GM10248 (cell line): ENCODE data around the gene RHOBTB3.

Source experiments
- CTCF ChIA-PET: fragments of 300-600 bp; sonication (Branson Sonifier 250); formaldehyde crosslinking; extraction: SDS; loops from one replicate; lab custom pipeline; 2021; ENCODE audit warnings: antibody characterized with exemption; lab: Yijun Ruan, JAX
- POLR2A ChIA-PET: fragments of 350-650 bp; sonication (Branson Sonifier 250); formaldehyde crosslinking; extraction: SDS; loops from one replicate; lab custom pipeline; 2020; ENCODE audit warnings: antibody characterized with exemption; lab: Yijun Ruan, JAX
- DNase-seq: peaks from one replicate; pipeline ENCODE4 v3.0.0; 2012; ENCODE audit errors: extremely low spot score
- CTCF ChIP-seq: IDR thresholded peaks from 2 replicates; pipeline ENCODE4 v1.5.1; 2012; ENCODE audit warnings: mild to moderate bottlenecking, low read depth; ENCODE audit errors: extremely low read depth, missing control alignments, control extremely low read depth

RHOBTB3 gene

GRCh38 chr5:95721582-95722295 is 9.4 kb upstream of the RHOBTB3 start:
- ChIA-PET POLR2A (no interaction called here), CTCF (interaction anchor here (0.9 to 1.6 kb wide), 5 partner anchors 9 to 60 kb away, joined by 3 to 7 read pairs (median 4); no protein-coding TSS in a partner anchor)
- no peak for TF ChIP-seq CTCF
- no peak for DNase-seq

DNA sequence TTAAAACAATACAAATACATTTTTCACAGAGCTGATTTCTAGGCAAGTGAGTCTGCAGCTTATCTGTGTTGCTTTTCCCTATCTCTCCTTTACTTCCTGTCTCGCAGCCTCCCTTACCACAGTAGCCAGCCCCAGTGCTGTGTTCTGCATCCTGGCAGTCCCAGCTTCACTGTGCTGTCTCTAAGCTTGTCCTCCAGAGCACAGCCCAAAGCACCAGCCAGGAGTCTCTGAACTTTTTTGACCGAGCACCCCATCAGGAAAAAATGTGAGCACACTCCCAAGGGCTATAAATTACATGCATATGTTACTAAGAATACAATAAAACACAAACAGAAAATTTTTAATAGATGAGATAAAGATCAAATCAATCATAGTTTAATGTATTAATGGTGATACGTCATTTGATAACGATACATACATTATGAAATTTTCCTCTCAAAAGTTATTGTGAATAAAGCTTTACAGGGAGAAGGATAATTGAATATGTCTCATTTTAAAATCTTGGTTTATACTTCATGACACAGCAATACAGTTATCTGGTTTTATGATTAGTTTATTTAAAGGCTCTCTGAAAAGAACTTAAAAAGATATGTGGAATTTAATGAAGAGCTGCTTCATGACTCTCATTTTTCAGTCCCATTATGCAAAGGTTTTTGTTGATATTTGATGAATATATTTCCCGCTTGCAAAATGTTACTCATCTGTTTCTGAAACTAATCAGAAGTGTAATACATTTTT is 7.3 kb upstream of the RHOBTB3 start:
- DNase-seq: no peak
- CTCF ChIA-PET: interaction anchor here (1.0 to 3.1 kb wide), 10 partner anchors 11 to 124 kb away, joined by 3 to 16 read pairs (median 4); partner anchors contain the start of gene RFESD
- no peak for TF ChIP-seq CTCF
- POLR2A ChIA-PET: no interaction called here

GRCh38 chr5:95725071-95725820 is 5.9 kb upstream of the RHOBTB3 start:
- DNase-seq: no peak
- POLR2A ChIA-PET: no interaction called here
- CTCF ChIA-PET: interaction anchor here (1.0 to 3.1 kb wide), 6 partner anchors 10 to 82 kb away, joined by 3 to 16 read pairs (median 4); no protein-coding TSS in a partner anchor
- no peak for TF ChIP-seq CTCF

- no peak for TF ChIP-seq CTCF
- peak; percentile 25 for DNase-seq
- ChIA-PET POLR2A (no interaction called here), CTCF (interaction anchor here (1.1 to 3.0 kb wide), 7 partner anchors 8 to 81 kb away, joined by 3 to 11 read pairs (median 4); no protein-coding TSS in a partner anchor)
These were observed 5.0 kb upstream of the RHOBTB3 start for GRCh38 chr5:95725937-95726810.

DNA sequence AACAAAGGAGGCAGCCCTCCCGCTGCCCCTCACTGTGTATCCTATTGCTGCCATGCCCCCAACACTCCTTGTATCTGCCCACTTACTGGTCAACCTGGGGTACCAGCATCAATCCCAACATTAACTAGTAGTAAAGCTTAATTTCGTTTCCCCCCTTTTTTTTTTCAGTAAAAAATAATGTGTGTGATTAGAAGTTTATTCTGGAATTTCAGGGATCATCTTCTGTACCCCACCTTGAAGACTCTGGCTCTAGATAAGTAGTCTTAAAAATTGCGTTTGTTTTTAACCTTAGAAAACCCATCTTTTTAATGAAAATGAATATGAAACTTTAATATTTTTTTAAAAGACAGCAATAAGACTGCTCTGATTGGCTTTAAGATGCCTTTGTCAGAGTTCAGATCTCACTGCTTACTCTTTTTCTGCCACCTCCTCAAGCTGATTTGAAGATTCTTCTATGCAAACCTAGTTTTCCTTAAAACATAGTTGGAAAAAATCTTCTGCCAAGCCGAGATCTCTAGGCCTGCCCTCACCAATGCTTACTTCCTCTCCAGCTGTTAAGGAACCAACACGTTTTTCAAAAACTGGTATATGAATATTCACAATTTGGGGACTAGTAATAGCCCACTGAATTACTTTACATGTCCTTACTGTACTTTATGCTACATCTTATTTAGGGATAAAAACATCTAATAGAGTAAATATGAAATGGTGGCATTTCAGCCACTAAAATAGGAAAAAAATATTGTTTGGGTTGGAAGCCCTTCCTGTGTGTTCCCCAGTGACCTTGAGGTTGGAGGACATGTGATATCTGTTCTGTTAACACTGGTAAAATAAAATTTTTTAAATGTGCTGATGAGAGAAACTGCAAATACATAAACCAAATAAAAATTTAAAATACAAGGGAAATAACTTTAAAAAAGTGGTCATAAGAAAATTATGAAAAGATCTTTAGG is 4.0 kb upstream of the RHOBTB3 start:
- no peak for DNase-seq
- CTCF ChIA-PET: interaction anchor here (1.1 to 1.3 kb wide), 3 partner anchors 9 to 62 kb away, joined by 3 to 4 read pairs (median 4); no protein-coding TSS in a partner anchor
- POLR2A ChIA-PET: no interaction called here
- TF ChIP-seq CTCF: no peak
